Embryonic facial prominence (tissue), 1 donor: ENCODE results near the gene ATXN7L3B.
"Not testable (repeated sequence)": the region's sequence is repeated elsewhere in the genome, so short reads cannot be mapped to it uniquely, and the experiment has no call there.

Experiments
- DNase-seq: peaks from one replicate; pipeline ENCODE4 v3.0.0-alpha.2; 2016; ENCODE audit errors: extremely low spot score

Gene ATXN7L3B, protein sequence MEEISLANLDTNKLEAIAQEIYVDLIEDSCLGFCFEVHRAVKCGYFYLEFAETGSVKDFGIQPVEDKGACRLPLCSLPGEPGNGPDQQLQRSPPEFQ

DNA sequence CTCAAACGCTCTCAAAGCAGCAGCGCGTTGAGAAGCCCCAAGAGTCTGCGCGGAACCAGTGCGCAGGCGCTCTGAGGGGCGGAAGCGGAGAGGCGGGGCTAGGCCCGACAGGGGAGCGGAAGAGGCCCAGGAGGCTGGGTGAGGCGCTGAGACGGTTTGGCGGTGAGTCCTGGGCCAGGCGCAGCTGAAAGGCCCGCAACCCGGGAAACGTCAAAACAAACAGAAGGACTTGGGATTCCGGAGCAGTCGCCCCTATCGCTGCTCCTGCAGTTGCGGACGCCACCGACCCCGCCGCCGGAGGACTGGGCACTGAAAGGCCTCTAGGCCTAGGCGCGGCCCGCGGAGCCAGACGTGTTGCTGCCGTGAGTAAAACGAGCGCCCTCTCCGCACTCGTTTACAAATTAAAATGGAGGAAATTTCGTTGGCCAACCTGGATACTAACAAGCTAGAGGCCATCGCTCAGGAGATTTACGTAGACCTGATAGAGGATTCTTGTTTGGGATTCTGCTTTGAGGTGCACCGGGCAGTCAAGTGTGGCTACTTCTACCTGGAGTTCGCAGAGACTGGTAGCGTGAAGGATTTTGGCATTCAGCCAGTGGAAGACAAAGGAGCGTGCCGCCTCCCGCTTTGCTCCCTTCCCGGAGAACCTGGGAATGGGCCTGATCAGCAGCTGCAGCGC lies at the start of gene ATXN7L3B:
ATXN7L3B (plus strand) TSS at position 129 of the 679 bp plus-strand sequence; CDS start at position 407, 278 bp downstream.
- DNase-seq, result peak; percentile 93

DNA sequence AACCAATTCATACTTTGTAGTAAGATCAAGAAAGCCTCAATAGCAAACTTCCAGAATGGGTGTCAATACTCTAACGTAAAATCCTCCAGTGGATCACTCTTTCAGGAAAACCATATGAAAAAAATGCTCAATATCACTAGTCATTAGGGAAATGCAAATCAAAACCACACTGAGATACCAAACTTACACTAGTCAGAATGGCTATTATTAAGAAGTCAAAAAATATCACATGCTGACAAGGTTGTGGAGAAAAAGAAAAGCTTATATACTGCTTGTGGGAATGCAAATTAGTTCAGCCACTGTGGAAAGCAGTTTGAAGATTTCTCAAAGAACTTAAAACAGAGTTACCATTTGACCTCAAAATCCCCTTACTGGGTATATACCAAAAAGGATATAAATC lies 49.5 kb upstream of the ATXN7L3B start:
- no peak for DNase-seq

DNA sequence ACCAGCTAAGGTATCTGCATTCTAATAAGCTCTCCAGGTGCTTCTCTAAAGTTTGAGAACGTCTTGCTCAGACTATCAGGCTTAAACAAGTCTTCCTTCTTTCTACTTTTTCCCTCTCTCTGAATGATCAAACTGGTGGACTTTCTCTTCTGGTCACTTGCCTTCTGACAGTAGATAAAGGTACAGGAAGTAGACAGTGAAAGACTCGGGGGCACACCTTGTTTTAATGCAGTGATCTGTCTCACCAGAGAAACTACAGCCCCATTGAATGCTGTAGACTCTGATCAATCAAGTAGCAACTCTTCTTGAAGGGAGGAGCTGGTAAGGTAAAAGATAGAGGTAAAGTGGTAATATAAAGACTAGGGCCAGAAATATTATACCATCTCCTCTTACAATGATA lies 48.1 kb upstream of the ATXN7L3B start:
- no peak for DNase-seq

DNA sequence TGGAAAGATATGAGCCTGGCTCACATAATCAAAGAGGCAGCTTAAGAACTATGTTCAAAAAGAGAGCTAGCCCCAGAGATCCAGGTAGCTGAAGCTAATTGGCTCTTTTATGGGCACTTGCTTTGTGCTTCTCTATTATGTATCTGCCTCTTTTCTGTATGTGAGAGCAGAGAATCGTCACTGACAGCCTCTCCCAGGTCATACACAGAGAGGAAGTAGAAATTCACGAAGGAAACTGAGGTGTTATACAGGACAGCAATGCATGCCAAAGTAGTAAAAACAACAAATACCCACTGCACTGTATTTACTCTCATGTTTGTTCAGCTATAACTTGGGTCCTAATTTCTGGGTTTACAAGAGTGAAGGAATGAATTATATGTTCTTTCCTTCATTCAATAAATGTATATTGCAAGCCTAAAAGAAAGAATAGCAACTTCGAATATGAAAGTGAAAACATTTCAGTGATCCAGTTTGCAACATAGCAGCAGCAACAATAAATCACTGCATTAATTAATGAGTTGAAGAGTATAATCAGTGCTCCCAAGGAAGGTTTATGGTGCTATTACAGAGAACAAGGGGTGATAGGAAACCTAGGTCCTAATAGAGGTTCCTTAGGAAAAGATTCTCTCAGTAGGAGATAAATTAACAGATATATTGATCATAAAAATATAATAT lies 47.1 kb upstream of the ATXN7L3B start:
- no peak for DNase-seq

DNA sequence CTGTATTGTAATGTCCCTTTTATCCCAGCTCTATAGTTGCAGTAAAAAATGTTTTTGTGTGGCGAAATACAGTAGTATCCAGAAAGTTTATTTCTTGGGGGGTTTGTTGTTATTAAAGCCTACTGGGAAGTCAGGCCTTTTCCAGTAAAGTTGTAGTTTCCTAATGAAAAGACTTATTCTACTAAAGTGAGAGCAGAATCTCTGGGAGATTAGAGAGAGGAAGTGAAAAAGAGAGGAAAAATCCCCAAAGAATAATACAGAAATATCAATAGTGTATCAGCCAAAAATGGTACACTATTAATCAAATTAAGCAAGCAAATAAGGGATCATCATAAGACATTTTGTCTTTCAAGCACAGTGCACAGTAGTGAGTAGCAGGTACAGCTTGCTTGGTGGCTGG lies 46.3 kb upstream of the ATXN7L3B start:
- no peak for DNase-seq

DNA sequence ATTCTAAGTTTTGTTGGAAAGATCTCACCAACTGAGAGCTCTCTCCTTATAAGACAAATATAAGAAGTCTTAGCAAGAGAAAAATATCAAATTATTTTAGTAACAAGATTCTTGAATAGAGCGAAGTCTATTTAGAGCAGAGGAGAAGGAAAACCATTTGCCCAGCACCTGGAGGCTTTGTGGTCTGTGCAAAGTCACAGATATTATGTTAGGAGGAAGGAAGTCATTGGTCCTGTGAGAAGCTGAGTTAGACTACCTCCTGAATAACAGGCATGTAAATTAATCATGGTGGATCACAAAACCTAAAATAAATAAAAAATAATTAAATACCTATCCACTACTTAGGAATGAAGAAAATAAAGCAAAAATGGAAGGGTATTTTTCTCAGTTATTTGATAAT lies 38.4 kb upstream of the ATXN7L3B start:
- DNase-seq, result no peak

DNA sequence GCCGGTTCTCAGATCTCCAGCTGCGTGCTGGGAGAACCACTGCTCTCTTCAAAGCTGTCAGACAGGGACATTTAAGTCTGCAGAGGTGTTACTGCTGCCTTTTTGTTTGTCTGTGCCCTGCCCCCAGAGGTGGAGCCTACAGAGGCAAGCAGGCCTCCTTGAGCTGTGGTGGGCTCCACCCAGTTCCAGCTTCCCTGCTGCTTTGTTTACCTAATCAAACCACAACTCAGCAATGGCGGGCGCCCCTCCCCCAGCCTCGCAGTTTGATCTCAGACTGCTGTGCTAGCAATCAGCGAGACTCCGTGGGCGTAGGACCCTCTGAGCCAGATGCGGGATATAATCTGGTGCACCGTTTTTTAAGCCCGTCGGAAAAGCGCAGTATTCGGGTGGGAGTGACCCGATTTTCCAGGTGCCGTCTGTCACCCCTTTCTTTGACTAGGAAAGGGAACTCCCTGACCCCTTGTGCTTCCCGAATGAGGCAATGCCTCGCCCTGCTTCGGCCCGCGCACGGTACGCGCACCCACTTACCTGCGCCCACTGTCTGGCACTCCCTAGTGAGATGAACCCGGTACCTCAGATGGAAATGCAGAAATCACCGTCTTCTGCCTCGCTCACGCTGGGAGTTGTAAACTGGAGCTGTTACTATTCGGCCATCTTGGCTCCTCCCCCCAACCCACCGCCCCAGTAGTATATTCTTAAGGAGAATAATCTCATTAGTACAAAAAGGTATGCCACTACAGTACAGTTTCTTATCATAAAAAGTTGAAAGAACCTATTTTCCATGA lies 28.6 kb upstream of the ATXN7L3B start:
- DNase-seq, result not testable (repeated sequence)

DNA sequence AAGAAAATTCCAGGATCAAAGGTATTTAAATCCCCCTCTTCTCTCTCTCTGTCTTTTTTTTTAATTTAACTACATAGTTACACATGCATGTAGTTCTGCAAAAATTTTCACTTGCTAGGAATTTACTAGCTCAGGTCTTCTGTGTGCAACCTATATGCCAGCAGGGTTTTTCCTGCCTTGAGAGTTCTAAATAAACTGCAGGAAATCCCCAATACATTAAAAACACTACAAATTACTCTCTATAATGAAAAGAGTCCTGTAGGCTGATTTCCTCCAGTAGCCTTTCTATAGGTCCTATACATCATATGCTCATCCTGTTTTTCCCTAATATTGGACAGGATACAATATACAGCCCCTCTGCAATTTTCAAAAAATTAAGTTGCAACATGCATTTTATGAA lies 27.7 kb upstream of the ATXN7L3B start:
- no peak for DNase-seq

DNA sequence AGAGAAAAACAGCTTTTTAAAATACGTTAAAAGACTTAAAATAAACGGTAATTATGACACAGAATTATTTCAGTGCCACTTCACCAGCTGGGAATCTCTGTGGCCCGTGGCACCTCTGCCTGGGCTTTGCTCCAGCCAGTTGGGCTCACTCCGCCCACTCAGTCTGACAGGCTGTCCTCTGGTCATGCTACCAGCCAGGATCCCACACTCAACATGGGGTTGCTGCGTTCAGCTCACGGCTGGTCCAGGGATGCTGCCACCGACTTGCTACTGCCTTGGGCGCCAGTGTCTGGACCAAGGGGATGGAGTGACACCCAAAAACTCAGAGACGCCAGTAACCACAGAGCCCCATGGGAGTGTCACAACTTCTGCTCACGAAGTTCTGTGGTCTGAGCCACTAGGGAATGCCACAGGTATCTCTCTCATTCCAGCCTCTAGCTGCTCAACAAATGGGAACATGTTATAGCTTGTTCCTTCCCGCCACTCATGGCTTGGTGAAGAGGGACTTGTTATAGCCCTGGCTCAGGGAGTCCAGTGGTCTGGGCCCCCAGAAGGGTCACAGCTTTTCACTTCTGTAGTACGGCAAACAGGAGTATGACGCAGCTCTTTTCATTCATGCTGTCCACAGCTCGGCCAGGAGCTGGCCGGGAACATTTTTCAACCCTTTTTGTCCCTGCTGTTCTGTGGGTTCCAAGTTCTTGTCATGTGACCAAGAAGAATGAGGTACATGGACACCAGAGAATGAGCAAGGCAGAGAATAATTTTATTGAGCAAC lies 23.4 kb upstream of the ATXN7L3B start:
- DNase-seq, result no peak

DNA sequence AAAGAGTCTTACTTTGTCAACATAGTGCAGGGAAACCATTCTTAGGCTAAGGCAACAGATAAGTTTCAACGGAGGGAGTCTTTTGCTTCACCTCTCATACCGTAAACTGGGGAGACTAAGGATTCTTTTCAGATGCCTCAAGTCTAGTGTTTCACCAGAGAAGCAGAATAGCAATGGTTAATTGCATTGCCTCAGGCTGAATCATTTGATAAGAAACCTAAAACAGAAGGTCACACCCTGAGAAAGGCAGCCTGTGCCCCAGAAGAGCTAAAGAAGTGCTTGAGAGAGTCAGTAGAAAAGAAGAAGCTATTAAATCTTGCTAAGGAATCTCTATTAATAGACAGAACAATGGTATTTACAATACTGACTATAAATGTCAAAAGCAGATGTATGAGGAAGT lies 21.8 kb upstream of the ATXN7L3B start:
- DNase-seq, result no peak

DNA sequence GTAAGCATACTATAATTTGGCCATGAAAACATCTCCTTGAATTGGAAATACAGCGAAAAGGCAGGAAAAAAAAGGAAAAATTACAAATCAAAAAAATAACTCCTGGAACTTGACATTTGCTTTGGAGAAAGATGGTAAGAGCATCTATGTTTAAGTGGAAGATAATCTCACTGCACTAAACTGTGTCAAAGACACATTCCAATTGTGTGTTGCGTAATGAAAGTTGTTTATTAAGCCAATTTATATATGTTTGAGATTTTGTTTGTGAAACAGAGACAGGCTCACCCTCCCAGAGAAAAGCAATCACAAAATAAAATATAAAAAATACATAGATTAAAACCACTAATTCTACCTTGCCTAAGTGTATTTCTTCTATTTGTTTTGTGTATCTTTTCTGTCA lies 11.1 kb upstream of the ATXN7L3B start:
- no peak for DNase-seq

DNA sequence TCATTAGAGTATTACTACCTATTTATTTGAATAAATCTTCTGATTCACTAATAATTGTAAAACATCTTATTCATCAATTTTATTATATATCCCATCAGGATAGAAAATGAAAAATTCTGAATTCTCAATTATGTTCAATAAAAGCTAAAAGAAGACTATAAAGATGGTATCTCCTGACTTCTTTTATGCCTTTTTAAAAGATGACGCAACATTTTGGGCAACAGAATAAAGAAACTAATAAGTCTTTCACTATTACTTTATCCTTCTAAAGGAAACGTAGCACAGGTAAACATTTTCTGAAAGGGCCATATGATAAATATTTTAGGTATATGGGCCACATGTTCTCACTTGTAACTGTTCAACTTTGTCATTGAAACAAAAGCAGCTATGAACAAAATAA lies 10.1 kb upstream of the ATXN7L3B start:
- DNase-seq, result no peak

DNA sequence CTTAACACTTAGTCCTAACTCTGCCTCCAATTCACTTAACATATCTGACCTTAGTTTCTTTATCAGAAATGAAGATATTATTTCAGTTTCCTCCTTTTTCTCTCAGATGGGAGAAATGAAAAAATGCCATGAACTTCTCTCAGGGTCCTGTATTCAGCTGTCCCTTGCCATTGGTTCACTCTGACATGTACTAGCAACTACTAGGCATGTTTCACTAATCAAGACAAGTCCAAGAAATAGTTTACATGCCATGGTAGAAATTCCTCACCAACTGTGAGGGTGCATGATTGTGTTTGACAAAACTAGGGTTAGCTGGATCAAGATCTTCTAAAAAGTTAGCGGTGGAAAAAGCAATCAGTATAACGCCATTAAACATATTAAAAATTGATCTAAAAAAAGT lies 7.0 kb upstream of the ATXN7L3B start:
- no peak for DNase-seq

DNA sequence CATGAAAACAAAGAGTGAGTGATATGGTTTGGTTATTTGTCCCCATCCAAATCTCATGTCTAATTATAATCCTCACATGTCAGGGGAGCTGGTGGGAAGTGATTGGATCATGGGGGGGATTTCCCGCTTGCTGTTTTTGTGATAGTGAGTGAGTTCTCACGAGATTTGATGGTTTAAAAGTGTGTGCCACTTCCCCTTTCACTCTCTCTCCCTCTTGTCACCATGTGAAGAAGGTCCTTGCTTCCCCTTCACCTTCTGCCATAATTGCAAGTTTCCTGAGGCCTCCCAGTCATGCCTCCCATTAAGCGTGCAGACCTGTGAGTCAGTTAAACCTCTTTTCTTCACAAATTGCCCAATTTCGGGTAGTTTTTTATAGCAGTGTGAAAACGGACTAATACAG lies 2.1 kb upstream of the ATXN7L3B start:
- DNase-seq, result no peak

DNA sequence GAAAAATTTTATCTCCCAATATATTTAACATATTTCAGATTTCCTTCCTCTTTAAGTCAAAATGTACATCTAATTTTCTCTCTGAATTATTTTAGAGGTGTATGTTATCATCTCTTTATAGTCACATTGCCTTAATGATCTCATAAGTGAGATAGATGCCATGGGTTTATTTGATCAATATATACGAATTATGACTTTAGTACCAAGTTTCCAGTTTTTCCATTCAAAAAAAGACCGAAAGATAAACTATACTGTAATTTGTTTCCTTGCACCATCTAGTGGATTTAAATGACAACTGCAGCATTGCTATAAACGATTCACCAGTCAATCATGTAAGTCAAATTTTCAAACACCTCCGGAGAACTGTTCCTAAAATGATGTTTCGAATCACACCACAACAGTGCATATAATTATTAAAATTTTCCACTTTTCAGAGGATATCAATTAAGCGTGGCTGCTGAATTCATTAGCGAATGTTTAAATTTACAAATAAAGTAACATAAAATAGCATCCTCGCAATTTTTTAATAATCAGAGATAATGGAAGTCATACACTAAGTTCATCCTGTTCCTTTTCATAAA lies 419 bp upstream of the ATXN7L3B start:
- peak; percentile 72 for DNase-seq

DNA sequence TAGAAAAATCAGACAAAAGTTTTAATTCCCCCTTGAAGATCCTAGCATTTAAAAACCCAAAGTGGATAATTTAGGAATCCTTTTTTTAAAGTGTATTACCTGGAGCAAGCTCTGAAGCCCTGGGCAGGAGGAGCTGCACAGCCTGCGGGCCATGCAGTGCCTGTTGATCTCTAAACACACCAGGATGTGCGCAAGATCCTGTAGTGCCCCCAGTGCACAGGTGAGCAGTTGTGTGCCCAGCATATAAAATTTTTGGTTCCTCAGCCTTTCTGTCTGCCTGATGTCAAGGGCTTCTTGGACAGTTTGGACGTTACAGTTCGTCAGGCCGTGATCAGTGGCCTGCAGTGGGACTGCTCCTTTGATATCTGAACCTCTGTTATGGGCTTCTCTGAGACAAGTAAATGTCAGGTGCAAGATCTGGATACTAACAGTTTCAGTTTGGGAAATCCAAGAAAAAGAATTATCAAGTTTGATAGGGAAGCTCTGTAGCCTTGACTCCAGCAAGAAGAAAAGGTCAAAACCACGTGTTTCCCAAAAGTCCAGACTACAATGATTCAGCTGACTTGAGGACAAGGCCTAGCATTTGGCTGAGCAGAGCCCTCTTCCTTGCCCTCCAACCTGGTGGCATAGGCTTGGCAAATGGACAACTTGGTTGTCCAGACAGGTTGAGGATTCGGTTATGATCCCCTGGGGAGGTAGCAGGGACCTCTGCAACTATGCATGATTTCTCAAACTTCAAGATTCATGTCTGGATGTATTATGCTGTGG lies 1.0 kb downstream of the ATXN7L3B start:
- DNase-seq, result no peak

DNA sequence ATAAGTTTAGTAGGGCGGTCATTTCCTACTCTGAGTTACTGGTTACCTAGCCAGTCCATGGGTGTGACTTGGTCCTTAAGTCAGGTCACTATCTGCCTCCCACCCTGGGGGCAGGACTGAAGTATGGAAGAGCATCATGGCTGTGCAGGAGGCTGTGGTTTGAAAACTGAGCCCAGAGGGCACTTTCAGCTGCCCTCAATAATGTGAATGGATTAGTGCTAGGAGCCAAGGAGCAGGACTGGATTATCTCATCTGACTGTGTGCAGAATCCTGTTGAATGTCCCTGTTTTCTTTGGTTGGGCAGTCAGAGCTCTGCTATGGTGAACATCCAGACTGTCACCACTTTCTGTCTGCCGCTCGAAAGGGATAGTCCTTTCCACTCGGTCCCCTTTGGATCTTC lies 1.6 kb downstream of the ATXN7L3B start:
- DNase-seq, result no peak

DNA sequence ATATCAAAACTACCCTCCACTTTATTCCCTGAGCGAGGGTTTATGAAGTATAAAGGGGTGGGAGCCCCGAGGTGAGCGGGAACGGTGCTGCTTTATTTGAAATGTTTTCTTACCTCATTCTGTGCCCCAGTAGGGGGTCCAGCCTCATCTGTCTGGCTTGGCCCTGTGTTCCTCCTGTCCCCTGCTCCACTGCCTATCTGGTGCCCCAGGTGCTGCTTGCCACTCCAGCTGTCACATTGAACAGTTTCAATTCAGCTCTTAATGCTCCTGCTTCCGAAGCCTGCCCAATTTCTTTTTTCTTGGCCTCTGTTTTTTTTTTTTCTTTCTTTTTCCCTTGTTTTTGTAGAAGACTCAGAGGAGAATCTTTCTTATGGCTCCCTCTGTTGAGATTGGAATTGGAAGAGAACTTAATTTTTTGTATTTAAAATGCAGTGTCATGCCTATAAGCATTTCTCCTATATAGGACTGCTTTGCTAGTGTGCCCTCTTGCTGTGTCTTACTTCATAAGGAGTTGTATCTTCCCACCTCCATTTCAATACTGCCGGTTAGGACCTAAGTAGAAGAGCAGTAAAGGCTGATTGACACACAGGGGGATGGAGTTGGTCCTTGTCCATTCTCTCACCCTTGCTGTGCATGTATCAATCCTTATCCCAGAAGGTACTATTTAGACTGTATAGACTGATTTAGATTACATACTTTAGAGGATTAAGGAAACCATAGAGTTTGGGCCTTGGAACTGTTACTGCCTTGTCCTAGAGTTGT lies 2.3 kb downstream of the ATXN7L3B start:
- DNase-seq, result no peak

DNA sequence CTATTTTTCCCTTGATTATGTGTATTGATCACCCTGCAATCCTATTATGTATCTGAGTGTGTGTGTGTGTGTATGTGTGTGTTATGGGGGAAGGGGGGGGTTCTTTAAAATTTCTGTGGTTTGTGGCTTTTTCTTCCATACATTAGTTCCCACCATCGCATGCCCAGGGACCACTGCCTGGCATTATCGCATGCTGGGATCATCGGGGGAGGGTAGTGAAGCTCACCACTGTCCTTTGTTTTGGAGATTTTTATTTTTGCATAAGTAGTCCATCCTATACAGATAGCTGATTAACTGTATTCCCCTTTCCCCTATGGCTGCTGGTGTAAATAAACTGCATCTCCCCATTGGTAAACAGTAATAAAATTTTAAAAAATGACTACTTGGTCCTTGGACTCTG lies 3.4 kb downstream of the ATXN7L3B start:
- DNase-seq, result no peak

DNA sequence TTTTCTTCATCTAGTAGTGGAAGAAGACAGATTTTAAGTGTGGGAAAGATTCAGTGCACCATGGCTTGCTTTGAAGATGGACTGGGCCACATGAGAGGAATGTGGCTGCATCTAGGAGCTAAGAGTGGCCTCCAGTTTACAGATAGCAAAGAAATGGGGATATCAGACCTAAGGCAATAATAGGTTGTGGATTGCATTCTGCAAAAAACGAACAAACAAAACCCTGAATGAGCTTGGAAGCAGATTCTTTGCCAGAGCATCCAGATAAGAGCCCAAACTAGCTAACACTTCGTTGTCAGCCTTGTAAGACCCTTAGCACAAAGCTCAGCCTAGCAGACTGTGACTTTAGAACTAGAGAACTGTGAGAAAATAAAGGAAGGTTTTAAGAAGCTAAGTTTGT lies 9.6 kb downstream of the ATXN7L3B start:
- no peak for DNase-seq
